Upper lobe of left lung (tissue), 4 donors: ENCODE data around the gene CRYBA1.

Experiments
- CTCF ChIP-seq, 6 experiments: fragments of 450-650 bp in 4 of 6; fragments of 200-600 bp in 2 of 6; sonication (generic) in 2 of 6; IDR thresholded peaks; one replicate each; pipeline ENCODE4 v1.5.1; 2016 to 2019; ENCODE audit warnings: antibody characterized with exemption in 6 of 6
- EP300 ChIP-seq, 4 donors: sonication (generic); formaldehyde crosslinking; IDR thresholded peaks; one replicate each; pipeline ENCODE4 v1.5.1; 2017; ENCODE audit warnings: antibody characterized with exemption in 4 of 4, control low read depth in 2 of 4
- POLR2A ChIP-seq, 4 donors: fragments of 450-650 bp; IDR thresholded peaks; one replicate each; pipeline ENCODE4 v1.5.1; 2016 to 2017; ENCODE audit warnings: antibody characterized with exemption in 4 of 4, mild to moderate bottlenecking in 2 of 4
- POLR2AphosphoS5 ChIP-seq, 2 donors: sonication (generic); formaldehyde crosslinking; IDR thresholded peaks; one replicate each; pipeline ENCODE4 v1.5.1; 2017; ENCODE audit warnings: antibody characterized with exemption in 2 of 2

- TF ChIP-seq CTCF (IDR thresholded peaks at IDR 0.05) (no peak), POLR2AphosphoS5 (IDR thresholded peaks at IDR 0.05) (no peak), POLR2A (IDR thresholded peaks at IDR 0.05) (no peak), EP300 (IDR thresholded peaks at IDR 0.05) (no peak)
These were observed 4.5 kb downstream of the CRYBA1 start for GRCh38 chr17:29251184-29251583.
